BLaER1 treated with 17β-estradiol and CSF1 and Interleukin-3, amounts not matched to agents 10 nM and 100 nM (cell line): Measurements from ENCODE around the gene NSMCE4A.
A peak's percentile ranks its signal among the peaks of the same experiment; 100 is the strongest.
"Not testable (repeated sequence)": the region's sequence is repeated elsewhere in the genome, so short reads cannot be mapped to it uniquely, and the experiment has no call there.

Experiments used
- H3K27ac ChIP-seq, 11 experiments: shearing (Covaris generic); formaldehyde crosslinking; 2 replicates each; pipeline ENCODE4 v1.8.1; 2022
- H3K27me3 ChIP-seq, 11 experiments: shearing (Covaris generic); formaldehyde crosslinking; 2 replicates each; pipeline ENCODE4 v1.8.1; 2022
- H3K36me3 ChIP-seq, 11 experiments: shearing (Covaris generic); formaldehyde crosslinking; 2 replicates each; pipeline ENCODE4 v1.8.1; 2022
- H3K4me1 ChIP-seq, 10 experiments: shearing (Covaris generic); formaldehyde crosslinking; 2 replicates each; pipeline ENCODE4 v1.8.1; 2022
- H3K4me2 ChIP-seq, 11 experiments: shearing (Covaris generic); formaldehyde crosslinking; 2 replicates each; pipeline ENCODE4 v1.8.1; 2022
- H3K4me3 ChIP-seq, 10 experiments: shearing (Covaris generic); formaldehyde crosslinking; 2 replicates each; pipeline ENCODE4 v1.8.1; 2022
- H3K9ac ChIP-seq, 11 experiments: shearing (Covaris generic); formaldehyde crosslinking; 2 replicates each; pipeline ENCODE4 v1.8.1; 2022
- H3K9me3 ChIP-seq, 11 experiments: shearing (Covaris generic); formaldehyde crosslinking; replicated peaks in 1 of 11; 2 replicates each; pipeline ENCODE4 v1.8.1; 2022
- H4K20me1 ChIP-seq, 11 experiments: shearing (Covaris generic); formaldehyde crosslinking; 2 replicates each; pipeline ENCODE4 v1.8.1; 2022
- Cebpa-rat ChIP-seq, 11 experiments: shearing (Covaris generic); IDR thresholded peaks; 2 replicates each; pipeline ENCODE4 v1.8.1; 2022

NSMCE4A gene

DNA sequence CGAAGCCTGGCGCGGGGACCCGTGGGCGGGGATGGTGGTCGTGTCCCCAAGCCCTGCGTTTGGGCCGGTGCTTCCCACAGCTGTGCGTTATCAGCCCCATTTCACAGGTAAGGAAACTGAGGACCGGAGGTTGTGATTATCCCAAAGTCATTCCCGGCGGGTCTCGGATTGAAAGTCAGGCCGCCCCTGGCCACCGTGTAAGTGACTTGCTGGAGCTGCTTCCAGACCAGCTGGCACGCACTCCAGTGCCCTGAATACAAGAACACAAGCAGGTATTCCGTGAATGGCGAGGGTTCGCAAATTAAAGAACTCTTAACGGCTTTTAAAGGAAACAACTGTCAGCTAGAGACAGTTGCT lies 46.5 kb downstream of the NSMCE4A start:
- Histone ChIP-seq H3K4me3 (peak overlapping the region; percentile 82 to 99 (median 91)), H3K27ac (peak overlapping the region; percentile 95 to 99 (median 98)), H3K27me3 (no peaks in the 10 kb centered on the region), H3K4me2 (peak overlapping the region; percentile 80 to 91 (median 87)), H3K9ac (peak overlapping the region; percentile 92 to 99 (median 98)), H3K9me3 (no peaks in the 10 kb centered on the region), H3K36me3 (peaks cover 0 to 20% (median 6%) of the 10 kb centered on the region in 11 experiments; a peak in 12 of 22 replicates), H4K20me1 (peaks cover 0 to 13% (median 0%) of the 10 kb centered on the region in 11 experiments; a peak in 2 of 22 replicates), H3K4me1 (peaks cover 28 to 46% (median 35%) of the 10 kb centered on the region in 10 experiments)
- no peak for TF ChIP-seq Cebpa-rat (IDR thresholded peaks at IDR 0.05)

- H3K36me3 ChIP-seq = peaks cover 4 to 25% (median 11%) of the 10 kb centered on the region in 11 experiments; a peak in 19 of 22 replicates
- H3K27ac ChIP-seq = peak within 1 kb of the TSS; percentile 95 to 99 (median 98)
- TF ChIP-seq Cebpa-rat (IDR thresholded peaks at IDR 0.05) = no peak
- H3K4me3 ChIP-seq = peak within 1 kb of the TSS; percentile 82 to 99 (median 91)
- no peaks in the 10 kb centered on the region for H3K9me3 ChIP-seq
- H4K20me1 ChIP-seq = peaks cover 0 to 18% (median 0%) of the 10 kb centered on the region in 11 experiments; a peak in 5 of 22 replicates
- peak within 1 kb of the TSS; percentile 81 to 91 (median 87) for H3K4me2 ChIP-seq
- peaks cover 28 to 46% (median 35%) of the 10 kb centered on the region in 10 experiments for H3K4me1 ChIP-seq
- peak within 1 kb of the TSS; percentile 92 to 99 (median 98) for H3K9ac ChIP-seq
- no peaks in the 10 kb centered on the region for H3K27me3 ChIP-seq
Measured at GRCh38 chr10:121927841-121928527, 47.0 kb downstream of the NSMCE4A start, which contains the start of gene ATE1. TSS of gene ATE1 (minus strand) at chr10:121928031. CDS start at chr10:121927949, 82 bp downstream.

- peaks cover 10 to 25% (median 15%) of the 10 kb centered on the region in 11 experiments; a peak in 19 of 22 replicates for H3K36me3 ChIP-seq
- peak overlapping the region; percentile 95 to 99 (median 98) for H3K27ac ChIP-seq
- peaks cover 28 to 46% (median 35%) of the 10 kb centered on the region in 10 experiments for H3K4me1 ChIP-seq
- no peaks in the 10 kb centered on the region for H3K9me3 ChIP-seq
- no peaks in the 10 kb centered on the region for H3K27me3 ChIP-seq
- H3K9ac ChIP-seq = peak overlapping the region; percentile 92 to 99 (median 98)
- H3K4me2 ChIP-seq = peak overlapping the region; percentile 75 to 91 (median 85)
- TF ChIP-seq Cebpa-rat (IDR thresholded peaks at IDR 0.05) = no peak
- peaks cover 0 to 24% (median 6%) of the 10 kb centered on the region in 11 experiments; a peak in 6 of 22 replicates for H4K20me1 ChIP-seq
- peak overlapping the region; percentile 82 to 99 (median 91) for H3K4me3 ChIP-seq
Measured at GRCh38 chr10:121927318-121927840, 47.6 kb downstream of the NSMCE4A start.

DNA sequence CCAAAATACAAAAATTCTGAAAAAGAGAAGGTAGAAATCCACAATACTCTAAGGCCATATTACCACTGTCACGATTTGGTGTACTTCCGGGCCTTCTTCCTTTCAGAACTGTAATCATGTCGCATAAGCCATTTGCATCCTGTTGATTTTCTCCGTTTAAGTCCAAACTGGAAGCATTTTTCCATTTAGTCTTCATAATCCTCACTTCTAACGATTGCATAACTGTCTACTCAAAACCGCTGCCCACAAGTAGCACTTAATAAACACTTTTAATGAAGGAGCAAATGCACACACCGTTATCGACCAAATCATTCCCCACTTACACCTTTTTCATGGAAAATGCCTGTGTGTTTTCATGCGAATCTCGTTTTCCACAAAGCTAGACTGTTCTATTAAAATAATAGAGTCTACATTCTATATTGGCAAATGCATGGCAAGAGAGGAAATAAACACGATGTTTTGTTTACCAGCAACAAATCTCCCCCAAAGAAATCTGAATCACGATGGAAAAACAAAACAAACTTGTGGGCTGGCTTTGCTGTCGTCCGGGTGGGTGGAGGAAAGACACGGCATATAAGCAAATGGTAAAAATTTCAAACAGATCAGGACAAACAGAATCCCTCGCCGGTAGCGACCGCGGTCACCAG lies 48.2 kb downstream of the NSMCE4A start:
- H3K4me3 ChIP-seq = peak overlapping the region; percentile 82 to 99 (median 91)
- peaks cover 0 to 25% (median 6%) of the 10 kb centered on the region in 11 experiments; a peak in 7 of 22 replicates for H4K20me1 ChIP-seq
- H3K9me3 ChIP-seq = no peaks in the 10 kb centered on the region
- H3K36me3 ChIP-seq = peaks cover 11 to 27% (median 17%) of the 10 kb centered on the region in 11 experiments; a peak in 20 of 22 replicates
- H3K27ac ChIP-seq = peak overlapping the region; percentile 95 to 99 (median 98)
- H3K4me1 ChIP-seq = peaks cover 28 to 46% (median 35%) of the 10 kb centered on the region in 10 experiments
- H3K4me2 ChIP-seq = peak overlapping the region; percentile 75 to 91 (median 85)
- no peak for TF ChIP-seq Cebpa-rat (IDR thresholded peaks at IDR 0.05)
- H3K27me3 ChIP-seq = no peaks in the 10 kb centered on the region
- H3K9ac ChIP-seq = peak overlapping the region; percentile 92 to 99 (median 98)

GRCh38 chr10:121926157-121926556 lies 48.9 kb downstream of the NSMCE4A start:
- peak overlapping the region; percentile 75 to 91 (median 85) for H3K4me2 ChIP-seq
- H3K27ac ChIP-seq = peak overlapping the region in 9 of 11 experiments; percentile 95 to 99 (median 98); a peak in 12 of 22 replicates
- H3K4me1 ChIP-seq = peaks cover 22 to 40% (median 29%) of the 10 kb centered on the region in 10 experiments
- H3K9me3 ChIP-seq = no peaks in the 10 kb centered on the region
- H4K20me1 ChIP-seq = peaks cover 0 to 25% (median 6%) of the 10 kb centered on the region in 11 experiments; a peak in 7 of 22 replicates
- peak overlapping the region in 7 of 11 experiments; percentile 96 to 99 (median 98); a peak in 11 of 22 replicates for H3K9ac ChIP-seq
- peak overlapping the region; percentile 82 to 99 (median 91) for H3K4me3 ChIP-seq
- TF ChIP-seq Cebpa-rat (IDR thresholded peaks at IDR 0.05) = no peak
- peaks cover 17 to 33% (median 23%) of the 10 kb centered on the region in 11 experiments; a peak in 20 of 22 replicates for H3K36me3 ChIP-seq
- H3K27me3 ChIP-seq = no peaks in the 10 kb centered on the region

- Histone ChIP-seq H3K27ac (no peak overlapping the region), H3K4me2 (no peak overlapping the region), H3K9me3 (peaks cover 11 to 19% (median 13%) of the 10 kb centered on the region in 11 experiments), H3K4me1 (peaks cover 6 to 21% (median 18%) of the 10 kb centered on the region in 10 experiments; a peak in 18 of 20 replicates), H3K36me3 (peaks cover 48 to 78% (median 55%) of the 10 kb centered on the region in 11 experiments), H3K9ac (no peak overlapping the region), H3K4me3 (no peak overlapping the region), H3K27me3 (no peaks in the 10 kb centered on the region), H4K20me1 (peaks cover 0 to 25% (median 6%) of the 10 kb centered on the region in 11 experiments; a peak in 7 of 22 replicates)
- no peak for TF ChIP-seq Cebpa-rat (IDR thresholded peaks at IDR 0.05)
Measured at GRCh38 chr10:121921238-121921931, 53.6 kb downstream of the NSMCE4A start.

DNA sequence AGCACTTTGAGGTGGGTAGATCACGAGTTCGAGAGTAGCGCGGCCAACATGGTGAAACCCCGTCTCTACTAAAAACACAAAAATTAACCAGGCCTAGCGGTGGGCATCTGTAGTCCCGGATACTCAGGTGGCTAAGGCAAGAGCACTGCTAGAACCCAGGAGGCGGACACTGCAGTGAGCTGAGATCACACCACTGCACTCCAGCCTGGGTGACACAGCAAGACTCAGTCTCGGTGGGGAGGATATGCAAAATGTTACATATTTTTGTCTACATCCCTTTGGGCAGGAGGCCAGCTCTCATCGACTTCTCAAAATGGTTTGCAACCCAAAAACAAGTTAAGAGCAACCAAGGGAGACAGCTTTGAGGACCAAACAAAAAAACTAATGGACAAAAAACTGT lies 55.4 kb downstream of the NSMCE4A start:
- H3K4me2 ChIP-seq = no peak overlapping the region
- peaks cover 0 to 12% (median 0%) of the 10 kb centered on the region in 11 experiments; a peak in 6 of 22 replicates for H4K20me1 ChIP-seq
- H3K9me3 ChIP-seq = peaks cover 11 to 19% (median 13%) of the 10 kb centered on the region in 11 experiments
- no peak for TF ChIP-seq Cebpa-rat (IDR thresholded peaks at IDR 0.05)
- H3K9ac ChIP-seq = no peak overlapping the region
- peaks cover 0 to 9% (median 6%) of the 10 kb centered on the region in 10 experiments; a peak in 10 of 20 replicates for H3K4me1 ChIP-seq
- no peak overlapping the region for H3K4me3 ChIP-seq
- H3K27me3 ChIP-seq = no peaks in the 10 kb centered on the region
- H3K36me3 ChIP-seq = peaks cover 48 to 87% (median 62%) of the 10 kb centered on the region in 11 experiments
- H3K27ac ChIP-seq = no peak overlapping the region

DNA sequence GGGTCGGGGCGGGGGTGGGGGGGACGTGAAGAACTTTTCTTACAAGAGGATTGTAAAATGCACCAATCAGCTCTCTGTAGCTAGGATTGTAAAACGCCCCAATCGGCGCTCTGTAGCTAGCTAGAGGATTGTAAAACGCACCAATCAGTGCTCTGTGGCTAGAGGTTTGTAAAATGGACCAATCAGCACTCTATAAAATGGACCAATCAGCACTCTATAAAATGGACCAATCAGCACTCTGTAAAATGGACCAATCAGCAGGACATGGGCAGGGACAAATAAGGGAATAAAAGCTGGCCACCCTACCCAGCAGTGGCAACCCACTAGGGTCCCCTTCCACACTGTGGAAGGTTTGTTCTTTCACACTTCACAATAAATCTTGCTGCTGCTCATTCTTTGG lies 56.2 kb downstream of the NSMCE4A start:
- Histone ChIP-seq H3K9me3 (peaks cover 11 to 19% (median 13%) of the 10 kb centered on the region in 11 experiments), H3K36me3 (peaks cover 56 to 93% (median 70%) of the 10 kb centered on the region in 11 experiments), H4K20me1 (peaks cover 0 to 12% (median 0%) of the 10 kb centered on the region in 11 experiments; a peak in 6 of 22 replicates)
- not testable (repeated sequence) for H3K9ac ChIP-seq, H3K4me2 ChIP-seq, H3K27ac ChIP-seq, H3K4me1 ChIP-seq, H3K27me3 ChIP-seq, H3K4me3 ChIP-seq
